Measurements from ENCODE around the gene EEF1A2. TPM values are rescaled to one million over a fixed set of nuclear protein-coding genes. Genes with fewer than 3 reads are reported as not detected.

Gene EEF1A2
- total and polyA plus RNA-seq, 2 donors (not counting 3 experiments of a cell fraction or from before 2014, with no cell fraction given), result 2.7 to 3.4 TPM

DNA sequence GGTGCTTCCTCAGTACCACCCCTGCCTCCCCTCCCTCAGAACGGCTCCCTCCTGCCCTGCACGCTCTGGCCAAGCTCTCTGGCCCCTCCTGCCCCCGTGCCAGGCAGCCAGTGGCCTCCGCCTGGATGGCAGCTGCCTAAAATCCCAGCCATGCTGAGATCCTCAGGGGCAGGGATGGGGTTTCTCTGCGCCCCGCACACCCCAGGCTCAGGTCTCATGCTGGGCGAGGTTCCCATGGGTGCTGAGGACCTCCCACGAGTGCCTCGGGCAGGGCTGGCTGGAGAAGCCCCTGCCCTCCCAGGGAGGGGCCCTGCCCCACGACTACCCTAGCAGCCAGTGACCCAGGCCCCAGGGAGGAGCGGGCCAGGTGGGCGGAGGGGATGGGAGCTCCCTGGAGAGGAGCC, 35.5 kb upstream of the EEF1A2 start:
- FAIRE-seq, result no peak
- Histone ChIP-seq H3K9me3 (replicated peaks; ENCODE audit: control insufficient read depth, insufficient read depth, low read length) (no peaks in the 10 kb centered on the region), H3K4me1 (ENCODE audit: control insufficient read depth, extremely low read depth, insufficient read depth, low read length) (no peaks in the 10 kb centered on the region), H3K4me3 (replicated peaks in 1 of 3; ENCODE audit: insufficient read depth in 1 of 3, low read depth in 1 of 3, low read length in 3 of 3) (no peak overlapping the region), H3K27ac (ENCODE audit: insufficient read depth, low read depth, low read length) (no peak overlapping the region), H3K79me2 (ENCODE audit: control insufficient read depth, insufficient read depth, low read length) (no peaks in the 10 kb centered on the region), H3K36me3 (ENCODE audit: control insufficient read depth in 2 of 2, extremely low read depth in 1 of 2, insufficient read depth in 2 of 2, low read length in 2 of 2) (no peaks in the 10 kb centered on the region), H4K20me1 (replicated peaks; ENCODE audit: control insufficient read depth, extremely low read depth, insufficient read depth, low read length) (no peaks in the 10 kb centered on the region), H3K9ac (replicated peaks; ENCODE audit: extremely low read depth, insufficient read depth, low read length) (no peak overlapping the region), H3K27me3 (ENCODE audit: control insufficient read depth in 2 of 2, insufficient read depth in 2 of 2, low read length in 2 of 2) (no peaks in the 10 kb centered on the region), H3K9me1 (replicated peaks; ENCODE audit: control insufficient read depth, extremely low read depth, insufficient read depth, low read length) (no peaks in the 10 kb centered on the region), H3K4me2 (ENCODE audit: insufficient read depth, low read length) (no peak overlapping the region), H2AFZ (ENCODE audit: low read depth, low read length) (no peak overlapping the region)
- dilution Hi-C loops (cut with MboI; ENCODE audit: extremely low pct_ligation_motif_present, low sequenced_read_pairs), result no loop called here
- DNase-seq (ENCODE audit: low read depth, low spot score), result no peak
- intact Hi-C loops (cut with micrococcal nuclease), result no loop called here
- ChIA-PET CTCF (interaction anchor here (0.9 to 5.7 kb wide), 2 partner anchors 38 to 439 kb away, joined by 4 to 30 read pairs; no protein-coding TSS in a partner anchor), POLR2A (no interaction called here)
- TF ChIP-seq CTCF (IDR thresholded peaks at IDR 0.05; ENCODE audit: extremely low read depth in 1 of 2, insufficient read depth in 1 of 2, low read depth in 1 of 2, low read length in 2 of 2) (no peak), POLR2AphosphoS5 (IDR thresholded peaks at IDR 0.05; ENCODE audit: insufficient read depth, low read depth, low read length) (no peak)
- no TSS peak for BruUV-seq (replicated peaks)

DNA sequence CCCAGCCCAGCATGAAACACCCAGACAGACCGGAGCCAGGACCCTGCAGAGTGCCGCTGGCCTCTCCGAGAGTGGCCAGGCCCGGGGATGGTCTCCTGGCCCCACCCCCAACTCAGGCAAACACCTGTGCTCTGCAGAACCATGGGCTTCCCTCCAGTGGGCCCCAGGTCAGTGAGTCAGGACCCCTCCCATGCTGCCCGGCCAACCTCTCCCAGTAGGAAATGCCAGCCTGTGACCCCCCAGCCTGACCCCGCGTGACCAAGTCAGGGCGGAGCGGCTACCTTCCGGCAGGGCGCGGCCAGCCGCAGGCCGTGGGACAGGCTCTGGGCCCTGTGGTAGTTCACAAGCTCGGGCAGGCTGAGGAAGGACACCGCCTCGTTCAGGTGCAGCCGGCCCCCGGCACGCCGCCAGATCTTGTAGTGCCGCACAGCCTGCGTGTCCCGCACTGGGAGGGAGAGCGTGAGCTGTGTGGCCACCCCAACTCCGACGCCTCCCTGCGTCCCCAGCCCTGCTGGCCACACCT, 35.0 kb upstream of the EEF1A2 start:
- TF ChIP-seq JUN (IDR thresholded peaks at IDR 0.05; ENCODE audit: borderline replicate concordance, insufficient read depth, insufficient read length, low read depth) (no peak), GATA2 (IDR thresholded peaks at IDR 0.05; ENCODE audit: insufficient read depth, insufficient read length, low read depth, low read length) (no peak), EZH2 (IDR thresholded peaks at IDR 0.05; ENCODE audit: borderline replicate concordance, low read depth, low read length, severe bottlenecking) (no peak), FOS (IDR thresholded peaks at IDR 0.05; ENCODE audit: borderline replicate concordance, insufficient read depth, low read length) (no peak), MYC (IDR thresholded peaks at IDR 0.05; ENCODE audit: low read depth, low read length) (no peak), POLR2AphosphoS5 (IDR thresholded peaks at IDR 0.05; ENCODE audit: insufficient read depth, low read depth, low read length) (no peak), CTCF (IDR thresholded peaks at IDR 0.05; ENCODE audit: extremely low read depth in 1 of 2, insufficient read depth in 1 of 2, low read depth in 1 of 2, low read length in 2 of 2) (no peak), MAX (IDR thresholded peaks at IDR 0.05; ENCODE audit: insufficient read depth, insufficient read length) (no peak), POLR2A (IDR thresholded peaks at IDR 0.05; ENCODE audit: low read depth, low read length) (no peak)
- DNase-seq (ENCODE audit: low read depth, low spot score) (no peak), FAIRE-seq (no peak)
- no TSS peak for BruUV-seq (replicated peaks)
- Histone ChIP-seq H3K4me1 (ENCODE audit: control insufficient read depth, extremely low read depth, insufficient read depth, low read length) (no peaks in the 10 kb centered on the region), H3K36me3 (ENCODE audit: control insufficient read depth in 2 of 2, extremely low read depth in 1 of 2, insufficient read depth in 2 of 2, low read length in 2 of 2) (no peaks in the 10 kb centered on the region), H3K4me2 (ENCODE audit: insufficient read depth, low read length) (no peak overlapping the region), H3K27ac (ENCODE audit: insufficient read depth, low read depth, low read length) (no peak overlapping the region), H3K9ac (replicated peaks; ENCODE audit: extremely low read depth, insufficient read depth, low read length) (no peak overlapping the region), H2AFZ (ENCODE audit: low read depth, low read length) (no peak overlapping the region), H3K79me2 (ENCODE audit: control insufficient read depth, insufficient read depth, low read length) (no peaks in the 10 kb centered on the region), H3K4me3 (replicated peaks in 1 of 3; ENCODE audit: insufficient read depth in 1 of 3, low read depth in 1 of 3, low read length in 3 of 3) (no peak overlapping the region), H3K9me1 (replicated peaks; ENCODE audit: control insufficient read depth, extremely low read depth, insufficient read depth, low read length) (no peaks in the 10 kb centered on the region), H3K27me3 (ENCODE audit: control insufficient read depth in 2 of 2, insufficient read depth in 2 of 2, low read length in 2 of 2) (no peaks in the 10 kb centered on the region), H4K20me1 (replicated peaks; ENCODE audit: control insufficient read depth, extremely low read depth, insufficient read depth, low read length) (no peaks in the 10 kb centered on the region), H3K9me3 (replicated peaks; ENCODE audit: control insufficient read depth, insufficient read depth, low read length) (no peaks in the 10 kb centered on the region)
- ChIA-PET CTCF (interaction anchor here (5.7 kb wide), 1 partner anchor 37 kb away, joined by 30 read pairs; no protein-coding TSS in a partner anchor), POLR2A (no interaction called here)
- dilution Hi-C loops (cut with MboI; ENCODE audit: extremely low pct_ligation_motif_present, low sequenced_read_pairs), result no loop called here
- intact Hi-C loops (cut with micrococcal nuclease), result no loop called here

Data from endothelial cell of umbilical vein (primary cell).